Activated T-helper 17 cell treated with anti-CD3 and anti-CD28 coated beads, Interleukin-2, amount 50 U/mL, for 72 hours (primary cell): ENCODE results near the gene GPBP1. TPM values are rescaled to one million over a fixed set of nuclear protein-coding genes. Genes with fewer than 3 reads are reported as not detected.
"Not testable (repeated sequence)": the region's sequence is repeated elsewhere in the genome, so short reads cannot be mapped to it uniquely, and the experiment has no call there.

ENCODE experiments used
- ATAC-seq: fragments of 150-1000 bp; cut with Tn5 transposase; replicated peaks from 2 replicates; pipeline ENCODE4 v1.10.0; 2021; ENCODE audit warnings: mild to moderate bottlenecking, moderate library complexity
- H3K27ac Mint-ChIP-seq: one replicate; pipeline ENCODE4 v1.8.0; 2022; ENCODE audit warnings: mixed read lengths
- H3K27me3 Mint-ChIP-seq: one replicate; pipeline ENCODE4 v1.8.0; 2022; ENCODE audit warnings: mixed read lengths
- H3K36me3 Mint-ChIP-seq: one replicate; pipeline ENCODE4 v1.8.0; 2022; ENCODE audit warnings: low read depth, mild to moderate bottlenecking, mixed read lengths
- H3K4me1 Mint-ChIP-seq: one replicate; pipeline ENCODE4 v1.8.0; 2022; ENCODE audit warnings: mixed read lengths
- H3K4me3 Mint-ChIP-seq: one replicate; pipeline ENCODE4 v1.8.0; 2022; ENCODE audit warnings: mild to moderate bottlenecking, mixed read lengths
- H3K9me3 Mint-ChIP-seq: one replicate; pipeline ENCODE4 v1.8.0; 2022; ENCODE audit warnings: mixed read lengths
- total RNA-seq, 2 donors: library from RNA; stranded (reverse); gene quantifications; one replicate each; pipeline ENCODE4 v1.2.3, GENCODE V29; 2022

Gene GPBP1
- total RNA-seq, 2 donors from 2014 or later = 83.6 to 123 TPM

DNA sequence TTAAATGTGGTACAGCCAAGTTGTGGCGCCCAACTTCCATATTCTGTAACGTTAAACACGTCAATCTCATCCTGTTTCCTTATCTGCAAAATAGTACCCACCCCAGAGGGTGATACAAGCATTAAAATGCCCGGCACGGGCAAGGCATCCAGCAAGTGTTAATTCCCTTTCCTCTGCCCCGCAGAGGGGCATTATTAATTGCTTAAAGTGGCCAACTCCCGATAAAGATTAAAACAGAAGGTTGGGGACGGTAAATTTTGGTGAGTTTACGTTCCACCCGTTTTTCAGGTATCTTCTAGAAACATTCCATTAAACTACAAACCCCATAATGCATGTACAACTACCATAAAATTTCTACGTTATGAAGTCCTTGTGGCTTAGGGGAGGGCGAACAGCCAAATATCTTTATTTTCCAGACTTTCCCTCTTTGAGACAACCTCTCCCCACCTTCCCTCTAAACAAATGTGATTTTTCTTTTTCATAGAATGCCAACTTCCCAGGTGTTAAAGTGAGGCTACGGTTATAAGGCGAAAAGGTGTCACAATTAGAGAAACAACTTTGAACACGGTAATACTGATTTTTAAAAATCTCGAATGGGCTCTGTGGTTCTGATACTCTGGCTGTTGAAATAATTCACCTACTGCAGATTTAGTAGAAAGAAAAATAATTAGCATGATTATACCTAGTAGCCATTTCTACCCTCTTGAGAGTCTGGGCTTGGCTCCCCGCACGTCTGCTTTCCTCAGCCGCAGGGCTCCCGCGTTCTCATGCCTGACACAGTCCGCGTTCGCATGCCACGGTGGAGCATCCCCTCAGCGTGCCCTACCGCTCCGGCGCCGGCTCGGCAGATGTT, 1.2 kb upstream of the GPBP1 start:
- peak overlapping the region; percentile 100 for H3K27ac Mint-ChIP-seq
- peak overlapping the region; percentile 98 for H3K4me3 Mint-ChIP-seq
- no peaks in the 10 kb centered on the region for H3K27me3 Mint-ChIP-seq
- ATAC-seq = no peak
- H3K36me3 Mint-ChIP-seq = peaks cover 39% of the 10 kb centered on the region
- peaks cover 14% of the 10 kb centered on the region for H3K4me1 Mint-ChIP-seq
- no peaks in the 10 kb centered on the region for H3K9me3 Mint-ChIP-seq

DNA sequence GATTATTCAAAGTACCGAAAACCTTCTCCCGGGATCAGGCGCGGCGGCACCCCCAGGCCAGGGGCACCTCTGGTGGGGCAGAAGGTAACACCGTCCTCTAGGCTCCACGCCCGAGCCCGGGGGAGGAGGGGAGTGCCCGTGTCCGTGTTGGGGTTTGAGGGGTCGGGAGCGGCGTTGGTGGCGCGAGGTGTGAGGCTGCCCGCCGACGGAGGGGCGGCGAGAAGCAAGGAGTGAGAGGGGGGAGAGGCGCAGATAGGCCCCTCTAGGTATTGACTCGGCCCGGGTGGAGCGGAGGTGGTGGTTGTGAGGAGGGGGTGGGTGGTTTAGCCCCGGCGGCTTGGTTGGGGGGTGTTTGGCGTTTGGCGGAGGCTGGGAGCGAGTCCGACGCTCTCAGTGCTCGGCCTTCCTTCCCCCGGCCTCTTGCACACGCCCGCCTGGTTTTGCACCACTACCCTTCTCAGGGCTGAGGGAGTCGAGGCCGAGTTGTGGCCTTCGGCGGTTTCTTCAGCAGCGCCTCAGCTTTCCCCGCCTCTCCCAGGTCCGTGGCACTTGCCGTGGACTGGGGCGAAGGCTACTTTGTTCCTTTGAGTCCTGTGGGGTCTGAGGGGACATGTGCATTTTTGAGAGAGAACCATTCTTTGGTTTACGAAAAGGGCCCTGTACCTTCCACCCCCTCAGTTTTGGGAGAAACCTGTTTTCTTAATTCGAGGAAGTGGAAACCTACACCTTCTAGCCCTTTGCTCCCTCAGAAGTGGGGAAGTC, 450 bp downstream of the GPBP1 start:
- Mint-ChIP-seq H3K9me3 (no peaks in the 10 kb centered on the region), H3K36me3 (peaks cover 55% of the 10 kb centered on the region), H3K4me3 (peak overlapping the region; percentile 98), H3K27ac (peak overlapping the region; percentile 100), H3K27me3 (no peaks in the 10 kb centered on the region), H3K4me1 (peaks cover 14% of the 10 kb centered on the region)
- peak; percentile 1 for ATAC-seq

DNA sequence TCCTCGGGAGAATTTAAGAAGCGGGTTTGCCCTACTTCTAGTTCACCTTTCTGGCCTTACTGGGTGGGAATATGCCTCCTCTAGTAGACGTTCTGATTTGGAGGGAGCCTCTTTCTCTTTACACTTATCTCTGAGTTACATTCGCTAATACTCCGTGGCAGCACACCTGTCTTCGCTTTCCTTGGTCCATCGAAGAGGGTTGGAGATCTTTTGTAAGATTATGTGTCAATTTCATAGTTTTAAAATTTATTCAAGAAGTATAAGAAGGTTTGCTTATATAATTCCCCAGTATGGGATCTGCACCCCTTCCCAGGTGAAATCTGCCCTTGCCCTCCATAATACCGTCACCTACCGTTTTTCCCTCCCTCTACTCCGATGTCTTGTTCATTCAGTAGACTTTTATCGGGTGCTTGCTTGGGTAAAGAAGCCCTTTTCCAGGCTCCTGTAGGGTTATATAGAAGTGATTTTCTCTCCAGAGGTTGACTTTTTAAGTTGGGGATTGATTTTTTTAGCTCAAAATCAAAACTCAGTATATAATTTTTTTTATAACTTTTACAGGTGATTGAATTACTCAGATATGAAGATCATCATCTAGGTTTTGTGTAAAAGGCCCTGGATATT, 1.1 kb downstream of the GPBP1 start:
- ATAC-seq = no peak
- Mint-ChIP-seq H3K36me3 (peaks cover 62% of the 10 kb centered on the region), H3K27me3 (no peaks in the 10 kb centered on the region), H3K9me3 (no peaks in the 10 kb centered on the region), H3K4me1 (peaks cover 19% of the 10 kb centered on the region), H3K4me3 (peak overlapping the region; percentile 98), H3K27ac (peak overlapping the region; percentile 100)

DNA sequence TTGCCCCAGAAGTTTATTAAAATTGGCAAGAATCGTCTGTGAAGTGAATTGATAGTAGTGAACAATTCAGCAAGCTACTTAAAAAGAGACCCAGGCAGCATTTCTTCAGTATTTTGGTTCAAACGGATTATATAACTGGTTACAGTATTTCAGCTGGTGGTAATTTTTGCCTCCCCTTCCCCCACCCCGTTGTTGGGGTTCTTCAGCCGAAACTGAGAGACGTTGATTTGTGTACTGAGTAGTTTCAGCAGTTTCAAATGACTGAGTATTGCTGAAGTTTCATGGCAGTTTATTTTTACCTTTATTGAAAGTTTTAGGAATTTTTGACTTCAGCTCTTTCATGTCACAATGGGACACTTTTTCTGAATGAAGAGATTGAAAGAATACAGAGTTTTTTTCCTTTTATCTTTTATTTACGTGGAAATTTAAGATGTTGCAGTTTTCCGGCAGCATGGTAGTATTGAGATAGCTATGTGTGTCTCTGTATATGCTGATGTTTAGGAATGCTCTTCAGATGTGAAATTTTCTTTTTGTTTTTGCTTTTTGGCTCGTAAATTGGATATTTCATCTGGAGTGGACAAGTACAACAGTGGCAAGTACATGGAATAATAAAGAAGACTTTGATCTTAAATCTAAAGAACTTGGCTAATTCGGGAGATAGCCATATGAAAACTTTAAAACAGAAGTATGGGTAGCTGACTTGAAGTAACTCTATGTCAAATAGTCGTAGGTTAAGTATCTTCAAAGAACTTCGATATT, 1.9 kb downstream of the GPBP1 start:
- peak overlapping the region; percentile 100 for H3K27ac Mint-ChIP-seq
- H3K27me3 Mint-ChIP-seq = no peaks in the 10 kb centered on the region
- H3K4me3 Mint-ChIP-seq = peak overlapping the region; percentile 98
- no peaks in the 10 kb centered on the region for H3K9me3 Mint-ChIP-seq
- peaks cover 69% of the 10 kb centered on the region for H3K36me3 Mint-ChIP-seq
- ATAC-seq = no peak
- peaks cover 25% of the 10 kb centered on the region for H3K4me1 Mint-ChIP-seq

DNA sequence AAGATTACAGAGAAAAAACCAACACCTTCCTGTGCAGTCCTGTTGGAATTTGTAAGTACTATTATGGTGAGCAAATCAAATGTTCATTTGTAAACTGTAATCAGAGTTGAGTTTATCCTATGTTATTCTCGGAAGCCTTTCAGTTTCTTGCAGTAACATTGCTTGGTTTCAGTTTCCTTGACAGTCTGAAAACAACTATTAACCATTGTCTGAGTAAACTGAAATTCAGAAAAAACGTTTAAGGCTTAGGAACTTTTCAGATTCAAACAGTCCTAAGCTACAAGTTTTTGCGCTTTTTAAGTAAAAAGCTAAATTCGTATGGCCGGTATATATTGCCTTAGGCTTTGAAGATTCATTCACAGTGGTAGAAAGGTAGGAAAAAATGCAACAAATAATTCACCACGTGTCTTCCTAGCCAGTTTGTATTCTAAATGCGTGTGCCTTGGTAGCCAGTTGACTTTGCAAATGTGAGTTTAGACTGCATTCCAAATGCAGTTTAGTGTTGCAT, 2.5 kb downstream of the GPBP1 start:
- Mint-ChIP-seq H3K27ac (peak overlapping the region; percentile 100), H3K4me3 (peak overlapping the region; percentile 98), H3K27me3 (no peaks in the 10 kb centered on the region), H3K4me1 (peaks cover 30% of the 10 kb centered on the region), H3K36me3 (peaks cover 76% of the 10 kb centered on the region), H3K9me3 (no peaks in the 10 kb centered on the region)
- no peak for ATAC-seq

DNA sequence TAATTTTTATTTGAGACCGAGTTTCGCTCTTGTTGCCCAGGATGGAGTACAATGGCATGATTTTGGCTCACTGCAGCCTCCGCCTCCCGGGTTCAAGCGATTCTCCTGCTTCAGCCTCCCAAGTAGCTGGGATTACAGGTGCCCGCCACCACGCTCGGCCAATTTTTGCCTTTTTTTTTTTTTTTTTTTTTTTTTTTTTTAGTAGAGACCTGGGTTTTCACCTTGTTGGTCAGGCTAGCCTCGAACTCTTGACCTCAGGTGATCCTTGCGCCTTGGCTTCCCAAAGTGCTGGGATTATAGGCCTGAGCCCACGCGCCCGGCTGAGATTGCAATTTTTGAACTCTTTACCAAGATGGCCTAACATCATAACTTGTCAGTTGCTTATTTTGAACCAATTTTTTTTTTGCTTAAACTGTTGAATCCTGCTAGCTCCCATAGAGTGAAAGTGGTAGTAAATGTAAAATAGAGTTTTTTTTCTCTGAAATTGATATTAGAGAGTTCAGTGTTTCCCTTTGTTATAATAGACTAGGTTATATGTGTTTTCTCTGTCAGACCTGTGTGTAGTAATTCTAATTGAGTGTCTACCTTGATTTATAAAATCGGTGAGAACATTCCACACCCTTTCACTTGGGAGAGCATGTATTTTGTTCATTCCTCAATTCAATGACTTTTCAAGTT, 3.8 kb downstream of the GPBP1 start:
- peak overlapping the region; percentile 98 for H3K4me3 Mint-ChIP-seq
- H3K4me1 Mint-ChIP-seq = peaks cover 23% of the 10 kb centered on the region
- H3K27ac Mint-ChIP-seq = peak overlapping the region; percentile 31
- no peaks in the 10 kb centered on the region for H3K9me3 Mint-ChIP-seq
- peaks cover 82% of the 10 kb centered on the region for H3K36me3 Mint-ChIP-seq
- H3K27me3 Mint-ChIP-seq = no peaks in the 10 kb centered on the region
- ATAC-seq = no peak

DNA sequence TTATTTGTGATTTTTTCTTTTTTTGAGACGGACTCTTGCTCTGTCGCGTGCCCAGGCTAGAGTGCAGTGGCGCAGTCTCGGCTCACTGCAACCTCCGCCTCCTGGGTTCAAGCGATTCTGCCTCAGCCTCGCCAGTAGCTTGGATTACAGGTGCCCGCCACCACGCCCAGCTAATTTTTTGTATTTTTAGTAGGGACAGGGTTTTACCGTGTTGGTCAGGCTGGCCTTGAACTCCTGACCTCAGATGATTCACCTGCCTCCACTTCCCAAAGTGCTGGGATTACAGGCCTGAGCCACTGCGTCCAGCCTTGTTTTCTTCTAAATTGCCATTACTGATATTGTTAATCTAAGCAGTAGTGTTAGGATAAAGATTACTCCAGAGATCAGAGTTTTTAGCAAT, 4.4 kb downstream of the GPBP1 start:
- H3K4me1 Mint-ChIP-seq = peaks cover 22% of the 10 kb centered on the region
- H3K4me3 Mint-ChIP-seq = peak overlapping the region; percentile 98
- H3K27me3 Mint-ChIP-seq, ATAC-seq, H3K9me3 Mint-ChIP-seq: not testable (repeated sequence)
- peak overlapping the region; percentile 31 for H3K27ac Mint-ChIP-seq
- peaks cover 88% of the 10 kb centered on the region for H3K36me3 Mint-ChIP-seq

DNA sequence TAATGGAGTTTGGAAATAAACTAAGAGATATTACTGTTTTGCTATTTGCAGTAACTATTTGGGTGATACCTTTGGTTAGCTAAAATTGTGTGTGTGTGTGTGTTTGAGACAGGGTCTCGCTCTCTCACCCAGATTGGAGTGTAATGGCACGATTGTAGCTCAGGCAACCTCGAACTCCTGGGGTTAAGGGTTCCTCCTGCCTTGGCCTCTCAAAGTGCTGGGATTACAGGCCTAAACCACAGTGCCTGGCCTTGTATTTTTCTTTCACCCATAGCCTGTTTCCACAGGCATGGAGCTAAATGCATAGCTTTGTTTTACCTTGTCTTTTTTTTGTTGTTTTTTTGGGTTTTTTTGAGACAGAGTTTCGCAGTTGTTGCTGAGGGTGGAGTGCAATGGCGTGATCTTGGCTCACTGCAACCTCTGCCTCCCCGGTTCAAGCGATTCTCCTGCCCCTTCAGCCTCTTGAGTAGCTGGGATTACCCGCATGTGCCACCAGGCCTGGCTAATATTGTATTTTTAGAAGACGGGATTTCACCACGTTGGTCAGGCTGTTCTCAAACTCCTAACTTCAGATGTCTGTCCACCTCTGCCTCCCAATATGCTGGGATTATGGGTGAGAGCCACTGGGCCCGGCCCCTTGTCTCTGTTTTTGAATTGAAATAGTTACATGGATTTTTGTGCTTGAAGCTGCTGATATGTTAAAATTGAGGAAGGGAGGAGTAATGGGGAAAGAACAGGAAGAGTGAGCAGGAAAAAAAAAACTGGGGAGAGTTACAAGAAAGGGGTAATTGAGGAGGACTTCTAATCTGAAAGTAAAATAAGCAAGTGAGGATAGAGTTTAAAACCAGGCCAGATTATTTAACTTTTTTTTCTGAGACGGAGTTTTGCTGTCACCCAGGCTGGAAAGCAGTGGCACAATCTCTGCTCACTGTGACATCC, 5.7 kb downstream of the GPBP1 start:
- H3K4me3 Mint-ChIP-seq = peak overlapping the region; percentile 98
- H3K36me3 Mint-ChIP-seq = peaks cover 93% of the 10 kb centered on the region
- peaks cover 28% of the 10 kb centered on the region for H3K4me1 Mint-ChIP-seq
- H3K27me3 Mint-ChIP-seq = no peaks in the 10 kb centered on the region
- ATAC-seq = no peak
- peak overlapping the region; percentile 31 for H3K27ac Mint-ChIP-seq
- no peaks in the 10 kb centered on the region for H3K9me3 Mint-ChIP-seq

DNA sequence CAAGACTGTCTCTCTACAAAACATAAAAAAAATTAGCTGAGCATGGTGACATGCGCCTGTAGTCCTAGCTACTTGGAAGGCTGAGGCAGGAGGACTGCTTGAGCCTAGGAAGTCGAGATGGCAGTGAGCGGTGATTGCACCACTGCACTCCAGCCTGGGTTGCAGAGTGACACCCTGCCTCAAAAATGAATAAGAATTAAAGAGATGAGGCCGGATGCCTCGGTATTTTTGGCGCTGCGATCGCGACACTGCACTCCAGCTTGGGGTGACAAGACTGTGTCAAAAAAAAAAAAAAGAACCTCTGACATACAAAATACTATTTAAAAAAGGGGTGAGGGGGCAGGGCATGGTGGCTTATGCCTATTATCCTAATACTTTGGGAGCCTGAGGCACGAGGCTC, 7.3 kb downstream of the GPBP1 start:
- Mint-ChIP-seq H3K27ac (no peak overlapping the region), H3K27me3 (no peaks in the 10 kb centered on the region), H3K4me3 (peak overlapping the region; percentile 98), H3K36me3 (peaks cover 93% of the 10 kb centered on the region), H3K4me1 (peaks cover 25% of the 10 kb centered on the region), H3K9me3 (no peaks in the 10 kb centered on the region)
- peak; percentile 35 for ATAC-seq

DNA sequence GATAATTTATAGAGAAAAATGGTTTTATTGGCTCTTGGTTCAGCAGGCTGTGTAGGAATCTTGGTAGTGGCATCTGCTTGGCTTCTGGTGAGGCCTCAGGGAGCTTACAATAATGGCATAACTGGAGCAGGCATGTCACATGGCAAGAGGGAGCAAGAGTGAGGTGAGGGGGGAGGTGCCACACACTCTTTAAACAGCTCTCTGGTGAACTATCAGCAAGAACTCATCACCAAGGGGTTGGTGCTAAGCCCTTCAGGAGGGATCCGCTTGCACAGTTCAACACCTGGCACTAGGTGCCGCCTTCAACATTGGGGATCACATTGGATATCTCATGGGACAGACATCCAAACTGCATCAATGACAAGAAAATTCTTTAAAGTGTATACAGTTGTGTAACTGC, 10.5 kb downstream of the GPBP1 start:
- ATAC-seq = peak; percentile 45
- Mint-ChIP-seq H3K27me3 (no peaks in the 10 kb centered on the region), H3K4me3 (peak overlapping the region; percentile 60), H3K4me1 (peaks cover 50% of the 10 kb centered on the region), H3K9me3 (no peaks in the 10 kb centered on the region), H3K27ac (no peak overlapping the region), H3K36me3 (peaks cover 93% of the 10 kb centered on the region)

DNA sequence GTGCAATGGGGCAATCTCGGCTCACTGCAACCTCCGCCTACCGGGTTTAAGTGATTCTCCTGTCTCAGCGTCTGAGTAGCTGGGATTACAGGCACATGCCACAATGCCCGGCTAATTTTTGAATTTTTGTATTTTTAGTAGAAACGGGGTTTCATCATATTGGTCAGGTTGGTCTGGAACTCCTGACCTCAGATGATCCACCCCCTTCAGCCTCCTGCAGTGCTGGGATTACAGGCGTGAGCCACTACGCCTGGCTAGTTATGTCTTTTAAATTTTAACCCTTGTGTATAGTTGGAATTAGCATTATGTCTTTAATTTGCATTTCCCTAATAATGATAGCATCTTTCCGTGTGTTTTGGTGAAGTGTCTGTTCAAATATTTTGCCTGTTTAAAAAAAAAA, 11.5 kb downstream of the GPBP1 start:
- no peak overlapping the region for H3K27ac Mint-ChIP-seq
- peak overlapping the region; percentile 60 for H3K4me3 Mint-ChIP-seq

DNA sequence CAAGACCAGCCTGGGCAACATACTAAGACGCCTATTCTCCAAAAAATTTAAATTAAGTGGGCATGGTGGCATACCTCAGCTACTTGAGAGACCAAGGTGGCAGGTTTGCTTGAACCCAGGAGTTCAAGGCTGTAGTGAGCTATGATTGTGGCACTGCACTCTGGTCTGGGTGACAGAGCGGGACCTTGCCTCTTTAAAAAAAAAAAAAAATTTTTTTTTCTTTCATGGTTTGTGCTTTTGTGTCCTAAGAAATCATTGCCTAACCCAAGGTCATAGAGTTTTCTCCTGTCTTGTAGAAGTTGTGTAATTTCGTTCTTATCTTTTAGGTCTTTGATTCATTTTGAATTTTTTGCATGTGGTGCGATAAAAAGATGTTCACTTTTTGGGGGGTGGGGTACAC, 12.3 kb downstream of the GPBP1 start:
- no peaks in the 10 kb centered on the region for H3K27me3 Mint-ChIP-seq
- peaks cover 91% of the 10 kb centered on the region for H3K36me3 Mint-ChIP-seq
- H3K4me3 Mint-ChIP-seq = peak overlapping the region; percentile 60
- H3K27ac Mint-ChIP-seq = no peak overlapping the region
- H3K9me3 Mint-ChIP-seq = no peaks in the 10 kb centered on the region
- ATAC-seq = no peak
- H3K4me1 Mint-ChIP-seq = peaks cover 45% of the 10 kb centered on the region

More for the DNA sequence above, 11.5 kb downstream of the GPBP1 start:
- H3K4me1 Mint-ChIP-seq = peaks cover 51% of the 10 kb centered on the region
- peaks cover 93% of the 10 kb centered on the region for H3K36me3 Mint-ChIP-seq
- no peaks in the 10 kb centered on the region for H3K9me3 Mint-ChIP-seq
- H3K27me3 Mint-ChIP-seq = no peaks in the 10 kb centered on the region
- ATAC-seq = no peak

DNA sequence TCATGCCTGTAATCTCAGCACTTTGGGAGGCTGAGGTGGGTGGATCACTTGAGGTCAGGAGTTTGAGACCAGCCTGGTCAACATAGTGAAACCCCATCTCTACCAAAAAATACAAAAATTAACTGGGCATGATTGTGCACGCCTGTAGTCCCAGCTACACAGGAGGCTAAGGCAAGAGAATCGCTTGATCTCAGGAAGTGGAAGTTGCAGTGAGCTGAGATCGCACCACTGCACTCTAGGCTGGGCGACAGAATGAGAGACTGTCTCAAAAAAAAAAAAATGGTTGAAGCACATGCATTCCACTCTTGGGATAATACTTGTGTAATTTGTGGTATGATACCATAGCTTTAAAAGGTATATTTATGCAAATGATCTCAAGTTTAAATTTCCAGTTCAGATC, 14.1 kb downstream of the GPBP1 start:
- peaks cover 98% of the 10 kb centered on the region for H3K36me3 Mint-ChIP-seq
- peak overlapping the region; percentile 60 for H3K4me3 Mint-ChIP-seq
- H3K4me1 Mint-ChIP-seq = peaks cover 59% of the 10 kb centered on the region
- not testable (repeated sequence) for H3K27me3 Mint-ChIP-seq, H3K9me3 Mint-ChIP-seq, ATAC-seq, H3K27ac Mint-ChIP-seq
